ENCODE measurements around the gene BHLHE40.
"Not testable (repeated sequence)": the region's sequence is repeated elsewhere in the genome, so short reads cannot be mapped to it uniquely, and the experiment has no call there.

The BHLHE40 gene

GRCh38 chr3:4963669-4964570 is 15.3 kb upstream of the BHLHE40 start:
- DNase-seq: no peak

DNA sequence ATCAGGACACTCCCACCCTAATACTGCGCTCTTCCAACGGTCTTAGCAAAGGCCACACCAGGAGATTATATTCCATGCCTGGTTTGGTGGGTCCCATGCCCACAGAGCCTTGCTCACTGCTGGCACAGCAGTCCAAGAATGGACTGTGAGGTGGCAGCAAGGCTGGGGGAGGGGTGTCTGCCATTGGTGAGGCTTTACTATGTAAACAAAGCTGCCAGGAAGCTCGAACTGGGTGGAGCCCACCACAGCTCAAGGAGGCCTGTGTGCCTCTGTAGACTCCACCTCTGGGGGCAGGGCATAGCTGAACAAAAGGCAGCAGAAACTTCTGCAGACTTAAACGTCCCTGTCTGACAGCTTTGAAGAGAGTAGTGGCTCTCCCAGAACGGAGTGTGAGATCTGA is 13.2 kb upstream of the BHLHE40 start:
- peak; percentile 43 for DNase-seq

GRCh38 chr3:4967683-4968082 is 11.6 kb upstream of the BHLHE40 start:
- not testable (repeated sequence) for DNase-seq

- not testable (repeated sequence) for DNase-seq
These were observed 7.8 kb upstream of the BHLHE40 start for GRCh38 chr3:4971437-4971836.

- DNase-seq: no peak
These were observed 7.4 kb upstream of the BHLHE40 start for GRCh38 chr3:4971838-4972237.

DNA sequence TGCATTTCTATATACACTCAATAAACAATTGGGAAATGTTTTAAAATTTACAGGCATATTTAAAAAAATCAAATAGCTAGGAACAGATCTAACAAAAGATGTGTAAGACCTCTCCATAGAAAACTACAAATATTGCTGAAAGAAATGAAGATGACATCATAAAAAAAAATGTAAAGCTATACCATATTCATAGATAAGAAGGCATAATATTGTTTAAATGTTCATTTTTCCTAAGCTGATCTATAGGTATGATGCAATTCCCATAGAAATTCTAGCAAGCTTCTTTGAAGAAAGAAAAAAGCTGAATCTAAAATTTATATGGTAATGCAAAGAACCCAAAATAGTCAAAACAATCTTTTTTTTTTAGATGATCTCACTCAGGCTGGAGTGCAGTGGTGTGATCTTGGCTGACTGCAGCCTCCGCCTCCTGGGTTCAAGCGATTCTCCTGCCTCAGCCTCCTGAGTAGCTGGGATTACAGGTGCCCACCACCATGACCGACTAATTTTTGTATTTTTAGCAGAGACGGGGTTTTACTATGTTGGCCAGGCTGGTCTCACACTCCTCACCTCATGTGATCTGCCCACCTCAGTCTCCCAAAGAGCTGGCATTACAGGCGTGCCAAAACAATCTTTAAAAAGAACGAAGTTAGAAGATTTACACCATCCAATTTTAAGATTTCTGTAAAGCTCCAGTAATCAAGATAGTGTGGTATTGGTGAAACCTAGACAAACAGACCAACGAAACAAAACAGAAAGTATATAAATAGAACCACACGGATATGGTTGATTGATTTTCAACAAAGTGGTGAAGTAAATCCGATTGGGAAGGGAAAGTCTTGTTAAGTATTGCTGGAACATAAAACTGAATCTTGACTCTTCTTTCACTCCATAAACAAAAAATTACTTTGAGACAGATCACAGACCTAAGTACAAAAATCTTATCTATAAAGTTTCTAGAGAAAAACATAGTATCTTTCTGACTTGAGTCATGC is 6.3 kb upstream of the BHLHE40 start:
- DNase-seq: no peak

DNA sequence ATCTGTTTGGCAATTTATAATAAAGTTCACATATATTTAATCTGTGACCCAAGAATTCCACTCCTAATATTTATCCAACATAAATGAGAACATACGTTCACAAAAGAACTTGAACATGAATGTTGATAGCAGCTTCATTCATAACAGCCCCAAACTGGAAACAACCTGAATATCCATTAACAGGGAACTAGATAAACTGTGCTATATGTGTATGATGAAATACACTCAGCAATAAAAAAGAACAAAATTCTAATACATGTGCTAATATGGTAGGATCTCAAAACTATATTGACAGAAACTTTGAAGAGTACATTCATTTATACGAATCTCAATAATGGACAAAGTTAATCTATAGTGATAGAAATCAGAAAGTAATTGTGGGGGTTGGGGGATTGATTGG is 5.1 kb upstream of the BHLHE40 start:
- no peak for DNase-seq

GRCh38 chr3:4976109-4976508 is 3.1 kb upstream of the BHLHE40 start:
- peak; percentile 55 for DNase-seq

DNA sequence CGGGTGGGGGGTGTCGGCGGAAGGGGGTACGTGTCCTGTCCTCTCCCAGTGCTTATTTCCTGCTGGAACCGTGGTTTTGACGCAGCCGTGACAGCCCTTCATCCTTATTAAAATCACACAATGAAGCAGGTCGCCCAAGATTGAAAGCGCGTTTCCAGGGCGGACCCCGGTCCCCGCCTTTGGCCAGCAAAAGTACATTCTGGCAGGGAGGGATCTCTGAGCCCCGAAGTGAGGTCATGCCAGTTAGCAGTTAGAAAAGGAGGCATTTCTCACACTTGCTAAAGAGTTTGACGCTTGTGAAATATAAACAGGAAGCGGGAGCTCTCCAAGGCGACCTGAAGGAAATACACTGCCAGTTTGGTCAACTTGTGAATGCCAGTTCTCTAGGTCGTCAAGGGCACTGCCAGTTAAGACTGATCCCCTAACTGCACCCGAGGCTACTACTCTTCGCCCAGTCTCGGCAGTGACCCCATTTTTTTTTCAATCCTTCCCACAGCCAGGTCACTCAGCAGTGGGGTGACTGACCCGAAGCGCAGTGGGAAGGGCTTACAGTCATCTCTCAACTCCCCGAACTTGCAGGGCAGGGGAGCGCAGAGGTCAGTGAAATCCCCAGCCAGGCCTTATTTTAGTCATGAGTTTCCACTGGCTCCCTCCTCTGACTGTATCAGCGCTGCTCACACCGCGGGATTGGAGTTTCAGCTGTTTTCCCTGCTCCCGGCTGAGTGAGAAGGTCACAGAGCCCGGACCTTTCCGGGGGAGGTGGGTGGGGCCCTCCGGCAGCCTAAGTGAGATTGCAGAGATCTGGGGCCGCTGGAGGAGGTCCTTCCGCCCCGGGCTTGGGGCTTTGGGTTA is 2.0 kb upstream of the BHLHE40 start:
- peak; percentile 56 for DNase-seq

GRCh38 chr3:4977853-4978203 is 1.4 kb upstream of the BHLHE40 start:
- DNase-seq: no peak

GRCh38 chr3:4978204-4978965 is 852 bp upstream of the BHLHE40 start:
- peak; percentile 74 for DNase-seq

DNA sequence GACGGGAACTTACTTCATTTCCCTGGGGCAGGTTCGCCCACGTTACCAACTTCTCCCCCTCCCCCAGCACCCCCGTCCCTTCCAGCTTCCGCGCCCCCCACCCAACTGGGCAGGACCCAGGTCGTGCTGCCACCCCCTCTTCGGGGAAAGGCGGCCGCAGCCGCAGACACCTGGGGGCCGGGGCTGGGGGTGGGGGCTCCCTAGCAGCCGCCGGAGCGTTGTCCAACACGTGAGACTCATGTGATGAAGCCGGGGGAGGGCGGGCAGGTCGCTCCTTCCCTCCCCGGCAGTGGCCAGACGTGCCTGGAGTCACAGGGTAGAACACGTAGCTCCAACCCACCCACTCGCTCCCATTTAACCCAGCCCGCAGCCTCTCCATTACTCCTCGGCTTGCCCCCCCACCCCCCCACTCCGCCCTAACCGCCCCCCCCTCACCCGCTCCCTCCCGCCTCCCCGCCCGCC is 240 bp upstream of the BHLHE40 start:
- DNase-seq: peak; percentile 84

GRCh38 chr3:4980229-4981203 is 1.3 kb downstream of the BHLHE40 start:
- DNase-seq: peak; percentile 92

DNA sequence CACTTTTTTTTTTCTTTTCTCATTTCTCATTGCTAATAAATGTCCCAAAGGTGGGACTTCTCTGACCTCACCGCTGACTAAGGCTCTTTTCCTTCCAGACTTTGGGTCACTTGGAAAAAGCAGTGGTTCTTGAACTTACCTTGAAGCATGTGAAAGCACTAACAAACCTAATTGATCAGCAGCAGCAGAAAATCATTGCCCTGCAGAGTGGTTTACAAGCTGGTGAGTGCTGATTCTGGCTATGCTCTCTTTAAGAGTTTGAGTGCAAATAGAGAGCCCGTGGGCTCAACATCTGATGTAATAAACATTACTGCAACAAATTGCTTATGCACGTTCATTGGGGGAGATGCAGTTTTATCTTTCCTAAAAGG is 2.0 kb downstream of the BHLHE40 start:
- DNase-seq: no peak

- no peak for DNase-seq
These were observed 2.6 kb downstream of the BHLHE40 start for GRCh38 chr3:4981665-4982494.

GRCh38 chr3:4982773-4983738 is 3.8 kb downstream of the BHLHE40 start:
- no peak for DNase-seq

GRCh38 chr3:4983739-4984510 is 4.7 kb downstream of the BHLHE40 start:
- DNase-seq: peak; percentile 82

DNA sequence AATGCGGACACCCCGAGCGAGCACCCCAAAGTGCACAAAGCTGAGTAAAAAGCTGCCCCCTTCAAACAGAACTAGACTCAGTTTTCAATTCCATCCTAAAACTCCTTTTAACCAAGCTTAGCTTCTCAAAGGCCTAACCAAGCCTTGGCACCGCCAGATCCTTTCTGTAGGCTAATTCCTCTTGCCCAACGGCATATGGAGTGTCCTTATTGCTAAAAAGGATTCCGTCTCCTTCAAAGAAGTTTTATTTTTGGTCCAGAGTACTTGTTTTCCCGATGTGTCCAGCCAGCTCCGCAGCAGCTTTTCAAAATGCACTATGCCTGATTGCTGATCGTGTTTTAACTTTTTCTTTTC is 5.3 kb downstream of the BHLHE40 start:
- DNase-seq: no peak

Measured in CD4-positive, alpha-beta T cell treated with Interleukin-17A for 4 hours (primary cell).